OCI-LY1 (cell line): ENCODE measurements around the gene NECAB2.

ENCODE experiments used
- H2AFZ ChIP-seq: fragments of 200-600 bp; sonication (generic), shearing (Covaris generic); 2 replicates; pipeline ENCODE4 v1.6.0; 2014; ENCODE audit warnings: antibody characterized with exemption, mild to moderate bottlenecking, low read length
- H3F3A ChIP-seq: fragments of 200-600 bp; sonication (generic), shearing (Covaris generic); 2 replicates; pipeline ENCODE4 v1.6.0; 2014; ENCODE audit warnings: mild to moderate bottlenecking, antibody characterized with exemption, low read length, moderate library complexity; ENCODE audit not compliant: insufficient read depth
- H3K27ac ChIP-seq: fragments of 200-600 bp; sonication (generic); 2 replicates; pipeline ENCODE4 v1.5.1; 2014; ENCODE audit warnings: low read length, mixed run types, mild to moderate bottlenecking, low read depth; ENCODE audit not compliant: poor library complexity, severe bottlenecking
- H3K27me3 ChIP-seq: fragments of 200-600 bp; sonication (generic); 2 replicates; pipeline ENCODE4 v1.6.0; 2014; ENCODE audit warnings: antibody characterized with exemption, mild to moderate bottlenecking, low read length, moderate library complexity; ENCODE audit not compliant: insufficient read depth
- H3K36me3 ChIP-seq: fragments of 200-600 bp; sonication (generic); 2 replicates; pipeline ENCODE4 v1.6.1; 2014; ENCODE audit warnings: mild to moderate bottlenecking, antibody characterized with exemption, low read length, moderate library complexity, mixed read lengths; ENCODE audit not compliant: insufficient read depth
- H3K4me1 ChIP-seq: fragments of 200-600 bp; sonication (generic); 2 replicates; pipeline ENCODE4 v1.5.1; 2014; ENCODE audit warnings: mild to moderate bottlenecking, low read length, moderate library complexity; ENCODE audit not compliant: insufficient read depth, severe bottlenecking
- H3K4me2 ChIP-seq: fragments of 200-600 bp; sonication (generic), shearing (Covaris generic); 2 replicates; pipeline ENCODE4 v1.6.1; 2014; ENCODE audit warnings: low read length
- H3K4me3 ChIP-seq: fragments of 200-600 bp; sonication (generic); 2 replicates; pipeline ENCODE4 v1.5.1; 2014; ENCODE audit warnings: low read length, low read depth, mild to moderate bottlenecking, mixed read lengths; ENCODE audit not compliant: poor library complexity, severe bottlenecking
- H3K79me2 ChIP-seq: fragments of 200-600 bp; shearing (Covaris generic); 2 replicates; pipeline ENCODE4 v1.6.1; 2016; ENCODE audit warnings: mixed run types, low read length, mixed read lengths; ENCODE audit not compliant: insufficient read depth
- H3K9ac ChIP-seq: fragments of 200-600 bp; sonication (generic), shearing (Covaris generic); 2 replicates; pipeline ENCODE4 v1.6.1; 2014; ENCODE audit warnings: mild to moderate bottlenecking, low read length, mixed read lengths
- H3K9me2 ChIP-seq: fragments of 200-600 bp; sonication (generic), shearing (Covaris generic); 2 replicates; pipeline ENCODE4 v1.6.1; 2014; ENCODE audit warnings: low read depth, mild to moderate bottlenecking, low read length, mixed read lengths
- H3K9me3 ChIP-seq: fragments of 200-600 bp; shearing (Covaris generic); 2 replicates; pipeline ENCODE4 v1.6.1; 2014; ENCODE audit warnings: low read length, mixed read lengths
- H4K20me1 ChIP-seq: fragments of 200-600 bp; sonication (generic), shearing (Covaris generic); 2 replicates; pipeline ENCODE4 v1.6.0; 2016; ENCODE audit warnings: mild to moderate bottlenecking, low read length; ENCODE audit not compliant: insufficient read depth
- CTCF ChIP-seq: fragments of 200-600 bp; sonication (generic), shearing (Covaris generic); IDR thresholded peaks from 2 replicates; pipeline ENCODE4 v1.5.1; 2017; ENCODE audit warnings: mild to moderate bottlenecking, antibody characterized with exemption, low read length, moderate library complexity, mixed read lengths
- EZH2 ChIP-seq: fragments of 200-600 bp; sonication (generic), shearing (Covaris generic); IDR thresholded peaks from 2 replicates; pipeline ENCODE4 v1.8.0; 2017; ENCODE audit warnings: borderline replicate concordance, mixed run types, mild to moderate bottlenecking, antibody characterized with exemption, low read length, moderate library complexity, mixed read lengths

Gene NECAB2

DNA sequence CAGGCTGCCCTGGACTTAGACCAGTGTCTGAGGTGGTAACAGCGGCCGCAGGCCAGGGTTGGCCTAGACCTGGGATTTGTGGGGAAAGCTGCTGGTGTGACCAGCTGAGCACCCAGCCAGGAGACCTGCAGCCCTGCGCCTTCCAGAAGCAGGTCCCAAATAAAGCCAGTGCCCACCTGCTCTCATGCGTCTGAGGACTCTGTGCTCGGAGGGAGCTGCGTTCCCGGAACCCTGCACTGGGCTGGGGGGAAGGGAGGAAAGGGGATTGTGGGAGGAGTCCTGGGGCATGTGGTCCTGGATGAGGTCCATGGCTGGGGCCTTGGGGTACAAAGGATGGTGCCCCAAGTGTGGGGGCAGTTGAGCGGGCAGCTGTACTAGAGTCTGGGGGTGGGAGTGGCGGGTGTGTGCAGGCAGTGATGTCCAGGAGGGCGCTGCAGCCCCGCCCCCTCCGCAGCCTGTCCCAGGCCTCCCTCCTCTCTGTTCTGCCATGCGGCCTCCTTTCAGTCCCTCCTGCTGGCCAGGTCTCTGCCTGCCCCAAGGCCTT, 1.8 kb upstream of the NECAB2 start:
- Histone ChIP-seq H3K27me3 (peaks cover 8% of the 10 kb centered on the region; the same call in 1 of the 2 replicates), H3K36me3 (no peaks in the 10 kb centered on the region), H3K4me1 (no peaks in the 10 kb centered on the region), H3K4me3 (no peak overlapping the region), H2AFZ (no peak overlapping the region), H3K27ac (no peak overlapping the region), H4K20me1 (no peaks in the 10 kb centered on the region), H3F3A (no peaks in the 10 kb centered on the region), H3K9me2 (no peaks in the 10 kb centered on the region), H3K9me3 (no peaks in the 10 kb centered on the region), H3K9ac (no peak overlapping the region), H3K79me2 (no peaks in the 10 kb centered on the region), H3K4me2 (no peak overlapping the region)
- TF ChIP-seq EZH2 (no peak), CTCF (no peak)

DNA sequence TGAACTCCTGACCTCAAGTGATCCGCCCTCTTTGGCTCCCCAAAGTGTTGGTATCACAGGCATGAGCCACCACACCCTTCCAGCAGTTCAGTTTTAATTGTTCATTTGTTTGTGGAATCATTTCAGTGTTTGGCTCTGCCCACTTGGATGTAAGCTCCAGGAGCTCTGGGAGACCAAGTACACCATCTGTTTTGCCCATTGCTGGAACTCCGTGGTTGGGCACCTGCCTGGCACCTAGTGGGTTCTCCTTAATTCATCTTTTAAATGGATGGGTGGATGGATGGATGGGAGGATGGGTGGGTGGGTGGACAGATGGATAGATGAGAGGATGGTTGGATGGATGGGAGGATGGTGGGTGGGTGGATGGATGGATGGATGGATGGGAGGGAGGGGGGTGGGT, 953 bp upstream of the NECAB2 start:
- Histone ChIP-seq H3K36me3 (no peaks in the 10 kb centered on the region), H3K9me2 (no peaks in the 10 kb centered on the region), H2AFZ (no peak overlapping the region), H3K9me3 (no peaks in the 10 kb centered on the region), H3K9ac (no peak overlapping the region), H3K4me2 (no peak overlapping the region), H3F3A (no peaks in the 10 kb centered on the region), H4K20me1 (no peaks in the 10 kb centered on the region), H3K27me3 (peaks cover 8% of the 10 kb centered on the region; the same call in 1 of the 2 replicates), H3K4me3 (no peak overlapping the region), H3K4me1 (no peaks in the 10 kb centered on the region), H3K79me2 (no peaks in the 10 kb centered on the region), H3K27ac (no peak overlapping the region)
- TF ChIP-seq CTCF: no peak
- TF ChIP-seq EZH2: no peak

DNA sequence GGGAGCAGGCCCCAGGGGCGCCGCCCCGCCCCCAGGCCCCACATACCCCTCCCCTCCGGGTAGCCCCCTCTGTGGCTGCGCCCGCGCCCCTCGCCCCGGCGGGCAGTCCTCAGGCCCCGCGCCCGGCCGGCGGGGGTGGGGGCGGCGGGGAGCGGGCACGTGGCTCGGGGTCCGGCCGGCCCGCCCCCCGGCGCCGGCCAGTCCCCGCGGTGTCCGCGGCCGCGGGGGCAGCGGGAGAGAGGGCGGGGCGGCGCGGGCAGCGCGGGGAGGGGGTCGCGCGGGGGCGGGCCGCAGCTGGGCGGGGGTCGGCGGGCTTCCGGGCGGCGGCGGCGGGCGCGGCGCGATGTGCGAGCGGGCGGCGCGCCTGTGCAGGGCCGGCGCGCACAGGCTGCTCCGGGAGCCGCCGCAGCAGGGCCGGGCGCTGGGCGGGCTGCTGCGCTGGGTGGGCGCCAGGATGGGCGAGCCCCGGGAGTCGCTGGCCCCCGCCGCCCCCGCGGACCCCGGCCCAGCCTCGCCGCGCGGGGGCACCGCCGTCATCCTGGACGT, 335 bp downstream of the NECAB2 start:
- H3K4me2 ChIP-seq: no peak overlapping the region

More for the DNA sequence above, 335 bp downstream of the NECAB2 start:
- no peaks in the 10 kb centered on the region for H3K4me1 ChIP-seq
- H3K9me2 ChIP-seq: no peaks in the 10 kb centered on the region
- no peak overlapping the region for H3K27ac ChIP-seq
- no peak overlapping the region for H2AFZ ChIP-seq
- H3K27me3 ChIP-seq: peaks cover 1% of the 10 kb centered on the region; the same call in 1 of the 2 replicates
- H3K9ac ChIP-seq: no peak overlapping the region
- no peaks in the 10 kb centered on the region for H3K9me3 ChIP-seq
- no peaks in the 10 kb centered on the region for H4K20me1 ChIP-seq
- TF ChIP-seq CTCF (no peak), EZH2 (no peak)
- no peaks in the 10 kb centered on the region for H3F3A ChIP-seq
- H3K79me2 ChIP-seq: no peaks in the 10 kb centered on the region
- no peak overlapping the region for H3K4me3 ChIP-seq
- no peaks in the 10 kb centered on the region for H3K36me3 ChIP-seq
